ENCODE results near the gene RFX3.

GRCh38 chr9:3413984-3414383 lies 111.8 kb downstream of the RFX3 start:
- TF ChIP-seq, protein P1, sequence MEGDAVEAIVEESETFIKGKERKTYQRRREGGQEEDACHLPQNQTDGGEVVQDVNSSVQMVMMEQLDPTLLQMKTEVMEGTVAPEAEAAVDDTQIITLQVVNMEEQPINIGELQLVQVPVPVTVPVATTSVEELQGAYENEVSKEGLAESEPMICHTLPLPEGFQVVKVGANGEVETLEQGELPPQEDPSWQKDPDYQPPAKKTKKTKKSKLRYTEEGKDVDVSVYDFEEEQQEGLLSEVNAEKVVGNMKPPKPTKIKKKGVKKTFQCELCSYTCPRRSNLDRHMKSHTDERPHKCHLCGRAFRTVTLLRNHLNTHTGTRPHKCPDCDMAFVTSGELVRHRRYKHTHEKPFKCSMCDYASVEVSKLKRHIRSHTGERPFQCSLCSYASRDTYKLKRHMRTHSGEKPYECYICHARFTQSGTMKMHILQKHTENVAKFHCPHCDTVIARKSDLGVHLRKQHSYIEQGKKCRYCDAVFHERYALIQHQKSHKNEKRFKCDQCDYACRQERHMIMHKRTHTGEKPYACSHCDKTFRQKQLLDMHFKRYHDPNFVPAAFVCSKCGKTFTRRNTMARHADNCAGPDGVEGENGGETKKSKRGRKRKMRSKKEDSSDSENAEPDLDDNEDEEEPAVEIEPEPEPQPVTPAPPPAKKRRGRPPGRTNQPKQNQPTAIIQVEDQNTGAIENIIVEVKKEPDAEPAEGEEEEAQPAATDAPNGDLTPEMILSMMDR (IDR thresholded peaks at IDR 0.05) = no peak
- no peak for TF ChIP-seq POLR2A (IDR thresholded peaks at IDR 0.05)
